Esophagus squamous epithelium (tissue), 5 donors: ENCODE data around the gene RFTN1. TPM values are rescaled to one million over a fixed set of nuclear protein-coding genes. Genes with fewer than 3 reads are reported as not detected.

ENCODE experiments used
- DNase-seq: peaks from one replicate; lab custom pipeline; 2025; lab: John Stamatoyannopoulos, UW
- H3K27ac ChIP-seq, 4 donors: fragments of 200-600 bp; sonication (generic); one replicate each; pipeline ENCODE4 v1.5.1; 2016 to 2019; ENCODE audit warnings: mild to moderate bottlenecking in 1 of 4
- H3K27me3 ChIP-seq, 4 donors: fragments of 200-600 bp; sonication (generic); 1 replicate in 3 of 4; 2 replicates in 1 of 4; pipeline versions ENCODE4 v1.5.1 to v1.6.0; 2017 to 2021; ENCODE audit warnings: antibody characterized with exemption in 1 of 4
- H3K36me3 ChIP-seq, 3 donors: fragments of 200-600 bp; sonication (generic); one replicate each; pipeline ENCODE4 v1.5.1; 2016 to 2019
- H3K4me1 ChIP-seq, 3 donors: fragments of 200-600 bp; sonication (generic); one replicate each; pipeline ENCODE4 v1.5.1; 2017 to 2019
- H3K4me3 ChIP-seq, 4 donors: fragments of 200-600 bp; sonication (generic); 1 replicate in 3 of 4; 2 replicates in 1 of 4; pipeline ENCODE4 v1.5.1; 2016 to 2019; ENCODE audit warnings: mild to moderate bottlenecking in 2 of 4, moderate library complexity in 1 of 4
- H3K9me3 ChIP-seq, 3 donors: fragments of 200-600 bp; sonication (generic); one replicate each; pipeline ENCODE4 v1.5.1; 2016 to 2019
- CTCF ChIP-seq, 6 experiments: fragments of 450-650 bp in 4 of 6; fragments of 200-600 bp in 2 of 6; sonication (generic) in 2 of 6; IDR thresholded peaks; one replicate each; pipeline ENCODE4 v1.5.1; 2016 to 2019; ENCODE audit warnings: antibody characterized with exemption in 6 of 6, mild to moderate bottlenecking in 4 of 6, moderate library complexity in 4 of 6
- POLR2A ChIP-seq, 4 donors: fragments of 450-650 bp; IDR thresholded peaks; one replicate each; pipeline ENCODE4 v1.6.1; 2017; ENCODE audit warnings: antibody characterized with exemption in 4 of 4, mild to moderate bottlenecking in 4 of 4, moderate library complexity in 3 of 4
- WGBS, 2 donors: methylation state at CpG; one replicate each; pipeline ENCODE4 v1.1.5; 2018; 5-methylcytosine and 5-hydroxymethylcytosine counted together
- intact Hi-C: fragments of 100-400 bp; cut with DNase I; formaldehyde crosslinking; loops from one replicate; pipeline ENCODE4 v1.15.0; 2022
- total RNA-seq, 4 donors: library from RNA; depleted of rRNA; stranded (reverse); fragments of >200 nt; gene quantifications; one replicate each; pipeline ENCODE4 v1.1.0, GENCODE V29; 2016
- donor health status: DM: yes; HTN: yes; CAD: no.

Gene RFTN1
- total RNA-seq, 4 donors from 2014 or later: 5.0 to 22.7 (median 12.4) TPM

- DNase-seq: no peak
- Histone ChIP-seq H3K27ac (peak overlapping the region in 2 of 4 donors; percentile 19 to 22), H3K9me3 (no peaks in the 10 kb centered on the region), H3K4me1 (peaks cover 8 to 51% (median 27%) of the 10 kb centered on the region in 3 donors), H3K27me3 (peaks cover 0 to 33% (median 0%) of the 10 kb centered on the region in 4 donors), H3K4me3 (no peak overlapping the region), H3K36me3 (no peaks in the 10 kb centered on the region)
- TF ChIP-seq POLR2A (IDR thresholded peaks at IDR 0.05): no peak
- TF ChIP-seq CTCF (IDR thresholded peaks at IDR 0.05): no peak
- intact Hi-C loops: no loop called here
- WGBS, 2 donors: 52 to 65% methylated on average over 10 to 11 of the region's 11 CpGs
Measured at GRCh38 chr3:16515885-16516420, 2.5 kb upstream of the RFTN1 start.

GRCh38 chr3:16514755-16515353 lies 1.4 kb upstream of the RFTN1 start:
- H3K27ac ChIP-seq: no peak overlapping the region
- no peaks in the 10 kb centered on the region for H3K36me3 ChIP-seq
- peaks cover 0 to 26% (median 0%) of the 10 kb centered on the region in 4 donors for H3K27me3 ChIP-seq
- intact Hi-C loops: no loop called here
- 73 to 81% methylated on average over 5 of the region's 5 CpGs for WGBS, 2 donors
- TF ChIP-seq CTCF (IDR thresholded peaks at IDR 0.05): no peak
- TF ChIP-seq POLR2A (IDR thresholded peaks at IDR 0.05): no peak
- H3K4me1 ChIP-seq: peaks cover 8 to 58% (median 38%) of the 10 kb centered on the region in 3 donors
- H3K4me3 ChIP-seq: no peak overlapping the region
- no peaks in the 10 kb centered on the region for H3K9me3 ChIP-seq
- no peak for DNase-seq

GRCh38 chr3:16514021-16514700 lies 662 bp upstream of the RFTN1 start:
- intact Hi-C loops: no loop called here
- H3K4me1 ChIP-seq: peaks cover 8 to 65% (median 45%) of the 10 kb centered on the region in 3 donors
- DNase-seq: no peak

GRCh38 chr3:16512435-16513140 lies 911 bp downstream of the RFTN1 start:
- Histone ChIP-seq H3K27ac (peak overlapping the region; percentile 73 to 90 (median 84)), H3K4me3 (peak overlapping the region; percentile 71 to 91 (median 73)), H3K9me3 (no peaks in the 10 kb centered on the region), H3K4me1 (peaks cover 8 to 80% (median 52%) of the 10 kb centered on the region in 3 donors), H3K36me3 (no peaks in the 10 kb centered on the region), H3K27me3 (peaks cover 0 to 25% (median 0%) of the 10 kb centered on the region in 4 donors)
- DNase-seq: no peak
- no peak for TF ChIP-seq CTCF (IDR thresholded peaks at IDR 0.05)
- TF ChIP-seq POLR2A (IDR thresholded peaks at IDR 0.05): no peak
- intact Hi-C loops: no loop called here
- 0% methylated on average over 7 to 8 of the region's 37 CpGs for WGBS, 2 donors

More at GRCh38 chr3:16514021-16514700, 662 bp upstream of the RFTN1 start:
- H3K27ac ChIP-seq: peak overlapping the region; percentile 73 to 90 (median 84)
- H3K27me3 ChIP-seq: peaks cover 0 to 25% (median 0%) of the 10 kb centered on the region in 4 donors
- WGBS, 2 donors: 39 to 71% methylated on average over 4 to 6 of the region's 9 CpGs
- H3K36me3 ChIP-seq: no peaks in the 10 kb centered on the region
- H3K9me3 ChIP-seq: no peaks in the 10 kb centered on the region
- TF ChIP-seq CTCF (IDR thresholded peaks at IDR 0.05) (no peak), POLR2A (IDR thresholded peaks at IDR 0.05) (no peak)
- peak overlapping the region; percentile 71 to 91 (median 73) for H3K4me3 ChIP-seq
